Activated naive CD8-positive, alpha-beta T cell treated with anti-CD3 and anti-CD28 coated beads, Interleukin-2, amount 50 U/mL, for 16 hours (primary cell): ENCODE measurements around the gene NEK8.

Experiments
- DNase-seq: peaks from one replicate; pipeline ENCODE4 v3.0.0-alpha.2; 2020; ENCODE audit warnings: low read depth, low spot score

NEK8 gene

DNA sequence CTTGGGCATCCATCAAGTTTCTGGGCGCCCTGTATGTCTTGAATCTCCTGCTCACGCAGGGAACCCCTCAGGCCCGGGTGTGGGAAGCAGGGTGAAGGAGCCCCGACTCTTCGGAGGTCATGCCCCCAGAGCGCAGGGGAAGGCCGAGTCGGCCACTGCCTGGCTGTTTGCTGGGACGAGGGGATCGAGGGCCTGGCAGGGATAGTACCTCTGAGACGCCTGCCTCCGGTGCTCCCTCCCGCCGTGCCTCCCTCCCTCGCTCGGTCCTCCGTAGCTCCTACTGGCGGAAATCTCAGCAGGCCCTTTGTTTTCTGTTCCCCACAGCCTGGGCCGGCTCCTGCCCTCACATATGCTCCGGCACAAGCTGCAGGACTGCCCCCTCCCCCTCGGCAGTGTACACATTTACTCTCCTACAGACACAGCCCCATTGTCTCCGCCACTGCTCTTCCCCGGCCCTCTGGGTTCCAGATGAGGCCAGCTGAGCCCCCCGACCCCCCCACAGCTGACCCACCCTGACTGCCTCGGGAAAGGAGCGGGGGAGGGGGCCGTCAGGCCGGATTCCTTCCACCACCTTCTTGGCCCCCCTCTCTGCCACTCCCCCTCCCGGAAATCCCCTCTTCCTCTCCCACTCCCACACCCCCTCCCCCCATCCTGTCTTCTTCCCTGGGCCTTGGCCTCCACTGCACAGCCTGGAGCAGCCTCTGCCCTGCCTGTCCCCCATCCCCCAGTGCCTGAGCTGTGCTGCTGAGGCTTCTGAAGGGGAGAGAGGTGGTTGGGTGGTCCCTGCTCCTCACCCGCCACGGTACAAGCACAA is 16.6 kb downstream of the NEK8 start:
- DNase-seq: no peak

- no peak for DNase-seq
These were observed 17.3 kb downstream of the NEK8 start for GRCh38 chr17:28745786-28746411.

GRCh38 chr17:28746611-28747050 is 18.0 kb downstream of the NEK8 start:
- no peak for DNase-seq

DNA sequence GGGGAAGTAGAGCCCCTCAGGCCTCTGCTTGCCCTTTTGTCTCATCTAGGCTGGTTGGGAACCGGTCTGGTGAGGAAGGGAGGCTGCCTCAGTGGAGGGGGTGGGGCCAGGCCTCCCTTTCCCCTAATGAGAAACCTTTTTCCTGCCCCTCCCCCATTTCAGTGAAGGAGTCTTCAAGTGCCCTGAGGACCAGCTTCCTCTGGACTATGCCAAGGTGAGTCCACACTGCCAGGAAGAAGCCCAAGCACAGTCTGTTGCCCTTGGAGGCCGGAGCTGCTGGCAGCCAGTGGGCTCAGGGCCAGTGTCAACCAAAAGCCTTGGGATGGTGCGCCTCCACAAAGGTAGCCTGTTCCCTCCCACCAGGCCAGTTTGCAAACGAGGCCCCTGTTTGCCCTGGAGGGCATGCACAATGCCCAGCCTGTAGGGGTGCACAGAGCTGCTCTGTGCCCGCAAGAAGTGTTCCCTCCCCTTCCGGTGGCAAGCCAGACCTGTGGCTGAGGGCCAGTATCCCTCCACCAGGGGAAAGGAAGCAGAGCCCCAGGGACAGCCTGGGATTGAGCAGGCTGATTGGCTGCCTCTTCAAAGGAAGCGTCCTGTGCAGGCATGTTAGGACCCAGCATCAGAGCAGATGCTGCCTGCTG is 18.6 kb downstream of the NEK8 start:
- no peak for DNase-seq

- no peak for DNase-seq
These were observed 19.5 kb downstream of the NEK8 start for GRCh38 chr17:28747801-28748750.

DNA sequence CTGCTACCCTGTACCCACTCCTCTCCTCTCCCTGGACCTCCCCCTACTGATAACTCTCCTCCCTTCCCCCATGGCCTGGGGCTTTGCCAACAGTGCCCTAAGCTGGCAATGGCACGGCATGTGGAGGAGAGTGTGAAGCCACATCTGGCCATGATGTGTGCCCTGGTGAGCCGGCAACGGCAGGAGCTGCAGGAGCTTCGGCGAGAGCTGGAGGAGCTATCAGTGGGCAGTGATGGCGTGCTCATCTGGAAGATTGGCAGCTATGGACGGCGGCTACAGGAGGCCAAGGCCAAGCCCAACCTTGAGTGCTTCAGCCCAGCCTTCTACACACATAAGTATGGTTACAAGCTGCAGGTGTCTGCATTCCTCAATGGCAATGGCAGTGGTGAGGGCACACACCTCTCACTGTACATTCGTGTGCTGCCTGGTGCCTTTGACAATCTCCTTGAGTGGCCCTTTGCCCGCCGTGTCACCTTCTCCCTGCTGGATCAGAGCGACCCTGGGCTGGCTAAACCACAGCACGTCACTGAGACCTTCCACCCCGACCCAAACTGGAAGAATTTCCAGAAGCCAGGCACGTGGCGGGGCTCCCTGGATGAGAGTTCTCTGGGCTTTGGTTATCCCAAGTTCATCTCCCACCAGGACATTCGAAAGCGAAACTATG is 20.4 kb downstream of the NEK8 start:
- DNase-seq: no peak

DNA sequence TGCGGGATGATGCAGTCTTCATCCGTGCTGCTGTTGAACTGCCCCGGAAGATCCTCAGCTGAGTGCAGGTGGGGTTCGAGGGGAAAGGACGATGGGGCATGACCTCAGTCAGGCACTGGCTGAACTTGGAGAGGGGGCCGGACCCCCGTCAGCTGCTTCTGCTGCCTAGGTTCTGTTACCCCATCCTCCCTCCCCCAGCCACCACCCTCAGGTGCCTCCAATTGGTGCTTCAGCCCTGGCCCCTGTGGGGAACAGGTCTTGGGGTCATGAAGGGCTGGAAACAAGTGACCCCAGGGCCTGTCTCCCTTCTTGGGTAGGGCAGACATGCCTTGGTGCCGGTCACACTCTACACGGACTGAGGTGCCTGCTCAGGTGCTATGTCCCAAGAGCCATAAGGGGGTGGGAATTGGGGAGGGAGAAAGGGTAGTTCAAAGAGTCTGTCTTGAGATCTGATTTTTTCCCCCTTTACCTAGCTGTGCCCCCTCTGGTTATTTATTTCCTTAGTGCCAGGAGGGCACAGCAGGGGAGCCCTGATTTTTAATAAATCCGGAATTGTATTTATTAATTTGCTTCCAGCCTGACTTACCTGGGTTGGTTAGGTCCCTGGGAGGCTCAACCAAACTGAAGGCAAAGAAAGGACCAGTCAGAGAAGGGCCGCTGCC is 21.1 kb downstream of the NEK8 start:
- DNase-seq: no peak

GRCh38 chr17:28750178-28751047 is 21.8 kb downstream of the NEK8 start:
- DNase-seq: peak; percentile 77

GRCh38 chr17:28751600-28752366 is 23.2 kb downstream of the NEK8 start:
- no peak for DNase-seq

GRCh38 chr17:28755486-28755885 is 26.9 kb downstream of the NEK8 start:
- no peak for DNase-seq

- DNase-seq: no peak
These were observed 27.6 kb downstream of the NEK8 start for GRCh38 chr17:28756049-28756804.

- DNase-seq: no peak
These were observed 30.0 kb downstream of the NEK8 start for GRCh38 chr17:28758411-28759121.

DNA sequence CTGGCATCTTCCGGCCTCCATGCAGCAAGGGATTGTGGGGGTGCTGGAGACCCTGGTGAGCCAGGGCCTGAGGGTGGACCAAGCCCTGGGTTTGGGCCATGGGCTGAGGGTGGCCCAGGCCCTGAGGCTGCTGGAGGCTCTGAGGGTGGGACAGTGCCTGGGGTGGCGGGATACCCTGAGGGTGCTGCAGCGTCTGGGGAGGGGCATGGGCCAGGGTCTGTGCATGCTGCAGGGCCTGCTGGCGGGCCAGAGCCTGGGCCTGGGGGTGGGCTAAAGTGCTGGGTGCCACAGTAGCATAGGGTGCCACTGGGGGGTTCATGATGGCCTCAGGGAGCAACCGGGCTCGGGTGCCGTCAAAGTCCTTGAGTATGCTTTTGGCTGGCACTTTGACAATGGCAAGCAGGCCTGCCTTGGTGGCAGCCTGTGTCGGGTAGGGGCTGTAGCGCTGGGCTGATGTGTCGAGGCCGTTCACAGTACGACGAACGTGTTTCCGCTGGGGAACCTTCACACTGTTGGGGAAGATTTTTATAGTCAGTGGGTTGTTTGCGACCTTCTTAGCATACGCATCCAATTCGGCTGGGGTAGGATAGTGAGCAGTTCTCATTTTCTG is 30.8 kb downstream of the NEK8 start:
- DNase-seq: no peak

GRCh38 chr17:28760601-28761562 is 32.3 kb downstream of the NEK8 start:
- DNase-seq: no peak

DNA sequence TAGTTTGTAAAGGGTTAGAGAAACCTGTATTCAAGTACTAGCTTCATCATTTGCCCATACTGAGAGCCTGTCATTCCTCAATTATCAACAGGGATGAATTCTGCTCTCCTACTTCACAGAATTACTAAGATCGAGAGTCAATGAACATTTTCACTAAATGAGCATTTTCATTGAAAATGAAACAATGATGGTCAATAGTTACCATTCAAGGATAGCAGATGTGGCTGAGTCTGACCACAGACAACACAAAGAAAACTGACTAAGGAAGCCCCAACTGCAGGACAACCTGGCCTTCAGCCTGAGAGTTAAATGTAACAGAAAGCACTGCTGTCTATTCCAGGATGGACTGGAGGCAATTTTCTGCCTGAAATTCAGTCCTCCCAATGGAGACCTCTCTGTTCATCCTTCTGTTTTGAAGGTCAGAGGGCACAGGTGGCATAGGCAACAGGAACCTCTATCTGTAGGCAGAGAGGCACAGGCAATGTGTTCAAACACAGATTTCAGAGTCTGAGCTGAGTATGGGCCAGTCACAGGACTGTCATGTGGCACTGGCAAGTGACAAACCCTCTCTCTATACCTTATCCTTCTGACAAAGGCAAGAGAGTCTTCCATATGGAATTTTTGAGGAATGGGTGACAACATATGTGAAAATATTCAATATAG is 34.7 kb downstream of the NEK8 start:
- no peak for DNase-seq
